GM12892 (cell line): ENCODE results near the gene VPS52.

Source experiments
- POLR2A ChIP-seq: IDR thresholded peaks from 2 replicates; pipeline ENCODE4 v1.6.1; 2011; ENCODE audit warnings: low read depth, low read length, control low read depth
- POLR2AphosphoS5 ChIP-seq: IDR thresholded peaks from 2 replicates; pipeline ENCODE4 v1.6.1; 2011; ENCODE audit warnings: low read depth, low read length, control low read depth
- TAF1 ChIP-seq: IDR thresholded peaks from 2 replicates; pipeline ENCODE4 v1.6.1; 2011; ENCODE audit warnings: low read depth, mild to moderate bottlenecking, control low read depth, low read length, borderline replicate concordance

GRCh38 chr6:33298773-33299236 lies 27.1 kb upstream of the VPS52 start, which contains the start of gene RGL2:
- TF ChIP-seq POLR2A (no peak), POLR2AphosphoS5 (no peak), TAF1 (no peak)
